ENCODE data around the gene ARF5. TPM values are rescaled to one million over a fixed set of nuclear protein-coding genes. Genes with fewer than 3 reads are reported as not detected.

The ARF5 gene
- total and polyA plus RNA-seq, 2 of the 8 experiments (the other 6 are each of a cell fraction or from before 2014, with no cell fraction given), result 154 to 579 TPM

- no peak overlapping the region for H3K4ac ChIP-seq (replicated peaks; ENCODE audit: insufficient read length, low read depth, low read length)
- no peaks in the 10 kb centered on the region for H4K20me1 ChIP-seq (replicated peaks in 1 of 2; ENCODE audit: control insufficient read depth in 1 of 2, insufficient read depth in 2 of 2, low read length in 2 of 2)
- H3K36me3 ChIP-seq (ENCODE audit: control insufficient read depth in 2 of 4, insufficient read depth in 4 of 4, low read length in 3 of 4), result no peaks in the 10 kb centered on the region
- no peak overlapping the region for H3K18ac ChIP-seq (ENCODE audit: extremely low read depth, low read length)
- no peak overlapping the region for H4K8ac ChIP-seq (ENCODE audit: extremely low read depth, insufficient read depth, low read length)
- H3K4me3 ChIP-seq (ENCODE audit: extremely low read depth in 1 of 4, insufficient read depth in 2 of 4, low read depth in 3 of 4, low read length in 4 of 4), result no peak overlapping the region
- no peaks in the 10 kb centered on the region for H3K9me3 ChIP-seq (ENCODE audit: insufficient read depth in 2 of 2, low read depth in 1 of 2, low read length in 1 of 2)
- ChIA-PET CTCF (ENCODE audit: partially characterized antibody) (interaction anchor here (0.7 kb wide), 2 partner anchors 34 to 36 kb away, joined by 3 read pairs; no protein-coding TSS in a partner anchor), POLR2A (ENCODE audit: partially characterized antibody) (interaction anchor here (0.9 kb wide), 1 partner anchor 402 kb away, joined by 3 read pairs; no protein-coding TSS in a partner anchor)
- H2BK15ac ChIP-seq (ENCODE audit: low read length), result no peak overlapping the region
- H3K9ac ChIP-seq (replicated peaks in 1 of 4; ENCODE audit: extremely low read depth in 1 of 4, low read depth in 3 of 4, low read length in 3 of 4), result no peak overlapping the region
- H2BK20ac ChIP-seq (ENCODE audit: low read length), result no peak overlapping the region
- no peak overlapping the region for H3K23ac ChIP-seq (ENCODE audit: insufficient read length)
- FAIRE-seq (no peak), DNase-seq (ENCODE audit: low read depth in 1 of 2, low spot score in 2 of 2) (no peak)
- H3K14ac ChIP-seq (ENCODE audit: insufficient read length), result no peak overlapping the region
- no peak overlapping the region for H3K27ac ChIP-seq (ENCODE audit: low read depth, low read length)
- no peak overlapping the region for H4K91ac ChIP-seq (replicated peaks; ENCODE audit: insufficient read length, low read length)
- H3K79me1 ChIP-seq (ENCODE audit: low read depth, low read length), result no peaks in the 10 kb centered on the region
- peaks cover 8% of the 10 kb centered on the region for H3K23me2 ChIP-seq (ENCODE audit: low read depth, low read length)
- peaks cover 0 to 13% (median 4%) of the 10 kb centered on the region in 4 experiments; a peak in 4 of 7 replicates for H3K4me1 ChIP-seq (replicated peaks in 1 of 4; ENCODE audit: control insufficient read depth in 3 of 4, insufficient read depth in 4 of 4, low read length in 3 of 4)
- no peak overlapping the region for H2BK5ac ChIP-seq (ENCODE audit: low read depth, low read length)
- no peak overlapping the region for H4K5ac ChIP-seq (ENCODE audit: insufficient read length, low read depth, low read length)
- H2AFZ ChIP-seq (ENCODE audit: low read length), result no peak overlapping the region
- no peak overlapping the region for H2BK12ac ChIP-seq (ENCODE audit: low read depth, low read length)
- H3K27me3 ChIP-seq (replicated peaks in 1 of 4; ENCODE audit: control insufficient read depth in 3 of 4, extremely low read depth in 1 of 4, insufficient read depth in 3 of 4, low read length in 3 of 4), result peaks cover 0 to 4% (median under 1%) of the 10 kb centered on the region in 4 experiments; a peak in 3 of 7 replicates
- H2AK5ac ChIP-seq (ENCODE audit: low read depth, low read length), result no peak overlapping the region
- H3K79me2 ChIP-seq (ENCODE audit: control insufficient read depth in 1 of 2, insufficient read depth in 2 of 2, low read length in 2 of 2), result no peaks in the 10 kb centered on the region
- no peak overlapping the region for H3K56ac ChIP-seq (replicated peaks; ENCODE audit: insufficient read length, low read depth, low read length)
- no peak overlapping the region for H2BK120ac ChIP-seq (replicated peaks; ENCODE audit: low read depth, low read length)
- no peak overlapping the region for H3K4me2 ChIP-seq (ENCODE audit: insufficient read depth in 1 of 2, low read depth in 2 of 2, low read length in 2 of 2)
- TF ChIP-seq GTF2F1 (IDR thresholded peaks at IDR 0.05; ENCODE audit: borderline replicate concordance, low read depth, low read length) (no peak), MAX (IDR thresholded peaks at IDR 0.05) (no peak), HDAC2 (IDR thresholded peaks at IDR 0.05; ENCODE audit: borderline replicate concordance in 1 of 2, low read depth in 2 of 2, low read length in 2 of 2) (no peak), JUN (IDR thresholded peaks at IDR 0.05; ENCODE audit: low read depth, low read length) (no peak), RAD21 (IDR thresholded peaks at IDR 0.05 in 1 of 2, conservative IDR thresholded peaks at IDR 0.05 in 1 of 2; ENCODE audit: low read depth in 2 of 2, low read length in 2 of 2) (no peak), RXRA (IDR thresholded peaks at IDR 0.05; ENCODE audit: insufficient read depth, low read depth, low read length) (no peak), RFX5 (IDR thresholded peaks at IDR 0.05; ENCODE audit: borderline replicate concordance, low read depth, low read length) (no peak), SP2 (IDR thresholded peaks at IDR 0.05; ENCODE audit: low read length) (no peak), USF2 (IDR thresholded peaks at IDR 0.05; ENCODE audit: low read length) (no peak), POU5F1 (IDR thresholded peaks at IDR 0.05; ENCODE audit: low read depth, low read length) (no peak), POLR2AphosphoS5 (IDR thresholded peaks at IDR 0.05; ENCODE audit: low read depth, low read length) (no peak), CHD1 (IDR thresholded peaks at IDR 0.05; ENCODE audit: low read depth, low read length) (no peak), CTBP2 (IDR thresholded peaks at IDR 0.05; ENCODE audit: borderline replicate concordance, insufficient read depth, insufficient read length, low read length) (no peak)
Observed at GRCh38 chr7:127625331-127625730, 37.1 kb downstream of the ARF5 start.
